Measurements from ENCODE around the gene PASD1.
"Not testable (repeated sequence)": the region's sequence is repeated elsewhere in the genome, so short reads cannot be mapped to it uniquely, and the experiment has no call there.

Gene PASD1

DNA sequence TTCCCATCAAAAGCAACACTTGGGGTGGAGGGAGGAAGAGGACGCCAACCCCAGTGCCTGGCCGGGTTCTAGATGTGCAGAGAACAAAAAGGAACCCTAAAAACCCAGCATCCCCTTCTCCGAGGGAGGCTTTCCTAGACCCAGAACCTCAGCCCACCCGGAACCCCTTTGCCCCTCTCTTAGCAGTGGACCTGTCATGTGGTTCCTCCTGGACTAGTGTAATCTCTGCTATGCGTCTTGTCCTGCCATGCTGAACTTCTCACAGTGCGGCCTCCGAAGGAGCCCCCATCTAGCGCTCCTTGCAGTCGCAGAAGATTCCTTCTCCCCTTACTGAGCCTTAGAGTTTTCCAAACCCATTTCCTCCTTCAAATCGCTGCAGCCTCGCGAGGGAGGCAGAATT lies 130.6 kb downstream of the PASD1 start:
- Histone ChIP-seq H3K9me3 (ENCODE audit: control insufficient read depth, insufficient read depth, low read depth, low read length) (no peaks in the 10 kb centered on the region), H3K4me1 (ENCODE audit: control insufficient read depth, insufficient read depth, low read length) (no peaks in the 10 kb centered on the region), H3K27ac (ENCODE audit: extremely low read depth, low read depth, low read length) (no peak overlapping the region), H3K4me3 (ENCODE audit: low read depth, low read length) (no peak overlapping the region), H3K36me3 (ENCODE audit: control insufficient read depth in 2 of 2, insufficient read depth in 1 of 2, low read length in 2 of 2) (no peaks in the 10 kb centered on the region)
- CTCF ChIA-PET: no interaction called here
- TF ChIP-seq KLF9 (tag by site-specific recombination; IDR thresholded peaks at IDR 0.05; ENCODE audit: low read depth) (no peak), ZNF585B (tag by site-specific recombination; IDR thresholded peaks at IDR 0.05) (no peak), GLI2 (tag by site-specific recombination; IDR thresholded peaks at IDR 0.05; ENCODE audit: borderline replicate concordance, low read depth) (no peak), KLF8 (tag by site-specific recombination; IDR thresholded peaks at IDR 0.05) (no peak), ZNF558 (tag by site-specific recombination; IDR thresholded peaks at IDR 0.05) (no peak)
- POLR2A ChIA-PET: no interaction called here

DNA sequence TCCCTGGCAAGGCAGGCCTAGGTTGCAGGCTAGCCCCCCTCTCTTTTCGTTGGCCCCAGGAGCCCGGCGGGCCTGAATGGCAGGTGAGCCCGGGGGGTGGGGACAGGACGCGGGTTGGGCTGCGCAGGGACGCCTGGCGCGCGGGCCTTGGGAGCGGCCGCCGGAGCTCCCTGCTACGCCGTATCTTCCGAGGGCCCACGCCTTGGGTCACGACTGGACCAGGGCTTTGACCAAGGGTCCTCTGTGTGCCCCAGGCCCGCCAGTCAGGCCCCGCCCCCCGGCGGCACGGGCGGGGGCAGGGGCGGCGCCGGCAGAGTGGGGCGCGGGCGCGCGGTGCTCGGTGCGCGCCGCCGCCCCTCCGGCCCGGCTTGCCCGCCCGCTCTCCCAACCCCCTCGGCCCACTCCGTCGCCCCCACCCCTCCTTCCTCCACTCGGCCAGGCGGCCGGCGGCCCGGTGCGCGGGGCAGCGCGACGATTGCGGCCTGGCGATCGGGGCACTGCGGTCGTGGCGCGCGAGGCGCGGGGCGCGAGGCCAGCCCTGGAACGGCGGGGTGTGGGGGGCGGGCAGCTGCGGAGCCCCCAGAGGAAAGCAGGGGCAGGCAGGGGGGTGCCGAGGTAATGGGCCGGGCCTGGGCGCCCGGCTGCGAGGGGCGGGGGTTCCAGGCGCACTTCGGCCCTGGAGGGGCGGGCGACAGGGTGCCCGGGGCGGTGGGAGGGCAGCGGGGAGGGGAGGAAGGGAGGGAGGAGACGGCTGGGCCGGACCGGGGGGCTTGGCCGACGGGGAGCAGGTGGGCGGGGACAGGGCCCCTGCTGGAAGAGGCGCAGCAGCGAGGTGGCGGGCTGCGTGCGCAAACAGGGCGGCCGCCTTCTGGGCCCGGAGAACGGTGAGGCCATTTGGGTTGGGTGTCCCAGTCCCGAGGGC lies 131.4 kb downstream of the PASD1 start, which contains the start of gene PRRG3:
Gene PRRG3, plus strand, starts transcription at position 798 of the 922 bp plus-strand sequence. CDS start 3,357 bp downstream, outside the sequence.
- no peak within 1 kb of the TSS for H3K27ac ChIP-seq (ENCODE audit: extremely low read depth, low read depth, low read length)
- ChIA-PET POLR2A (no interaction called here), CTCF (interaction anchor here (0.7 kb wide), 1 partner anchor 14 kb away, joined by 4 read pairs; no protein-coding TSS in a partner anchor)
- no peaks in the 10 kb centered on the region for H3K36me3 ChIP-seq (ENCODE audit: control insufficient read depth in 2 of 2, insufficient read depth in 1 of 2, low read length in 2 of 2)
- no peaks in the 10 kb centered on the region for H3K9me3 ChIP-seq (ENCODE audit: control insufficient read depth, insufficient read depth, low read depth, low read length)
- no peaks in the 10 kb centered on the region for H3K4me1 ChIP-seq (ENCODE audit: control insufficient read depth, insufficient read depth, low read length)
- H3K4me3 ChIP-seq (ENCODE audit: low read depth, low read length): no peak within 1 kb of the TSS
- TF ChIP-seq, protein P1, sequence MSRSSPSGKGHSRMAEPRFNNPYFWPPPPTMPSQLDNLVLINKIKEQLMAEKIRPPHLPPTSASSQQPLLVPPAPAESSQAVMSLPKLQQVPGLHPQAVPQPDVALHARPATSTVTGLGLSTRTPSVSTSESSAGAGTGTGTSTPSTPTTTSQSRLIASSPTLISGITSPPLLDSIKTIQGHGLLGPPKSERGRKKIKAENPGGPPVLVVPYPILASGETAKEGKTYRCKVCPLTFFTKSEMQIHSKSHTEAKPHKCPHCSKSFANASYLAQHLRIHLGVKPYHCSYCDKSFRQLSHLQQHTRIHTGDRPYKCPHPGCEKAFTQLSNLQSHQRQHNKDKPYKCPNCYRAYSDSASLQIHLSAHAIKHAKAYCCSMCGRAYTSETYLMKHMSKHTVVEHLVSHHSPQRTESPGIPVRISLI (tag by site-specific recombination; IDR thresholded peaks at IDR 0.05): no peak
- TF ChIP-seq, protein P2, sequence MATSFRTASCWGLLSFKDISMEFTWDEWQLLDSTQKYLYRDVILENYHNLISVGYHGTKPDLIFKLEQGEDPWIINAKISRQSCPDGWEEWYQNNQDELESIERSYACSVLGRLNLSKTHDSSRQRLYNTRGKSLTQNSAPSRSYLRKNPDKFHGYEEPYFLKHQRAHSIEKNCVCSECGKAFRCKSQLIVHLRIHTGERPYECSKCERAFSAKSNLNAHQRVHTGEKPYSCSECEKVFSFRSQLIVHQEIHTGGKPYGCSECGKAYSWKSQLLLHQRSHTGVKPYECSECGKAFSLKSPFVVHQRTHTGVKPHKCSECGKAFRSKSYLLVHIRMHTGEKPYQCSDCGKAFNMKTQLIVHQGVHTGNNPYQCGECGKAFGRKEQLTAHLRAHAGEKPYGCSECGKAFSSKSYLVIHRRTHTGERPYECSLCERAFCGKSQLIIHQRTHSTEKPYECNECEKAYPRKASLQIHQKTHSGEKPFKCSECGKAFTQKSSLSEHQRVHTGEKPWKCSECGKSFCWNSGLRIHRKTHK (tag by site-specific recombination; IDR thresholded peaks at IDR 0.05): no peak
- no peak for TF ChIP-seq ZNF114 (tag by site-specific recombination; IDR thresholded peaks at IDR 0.05)

DNA sequence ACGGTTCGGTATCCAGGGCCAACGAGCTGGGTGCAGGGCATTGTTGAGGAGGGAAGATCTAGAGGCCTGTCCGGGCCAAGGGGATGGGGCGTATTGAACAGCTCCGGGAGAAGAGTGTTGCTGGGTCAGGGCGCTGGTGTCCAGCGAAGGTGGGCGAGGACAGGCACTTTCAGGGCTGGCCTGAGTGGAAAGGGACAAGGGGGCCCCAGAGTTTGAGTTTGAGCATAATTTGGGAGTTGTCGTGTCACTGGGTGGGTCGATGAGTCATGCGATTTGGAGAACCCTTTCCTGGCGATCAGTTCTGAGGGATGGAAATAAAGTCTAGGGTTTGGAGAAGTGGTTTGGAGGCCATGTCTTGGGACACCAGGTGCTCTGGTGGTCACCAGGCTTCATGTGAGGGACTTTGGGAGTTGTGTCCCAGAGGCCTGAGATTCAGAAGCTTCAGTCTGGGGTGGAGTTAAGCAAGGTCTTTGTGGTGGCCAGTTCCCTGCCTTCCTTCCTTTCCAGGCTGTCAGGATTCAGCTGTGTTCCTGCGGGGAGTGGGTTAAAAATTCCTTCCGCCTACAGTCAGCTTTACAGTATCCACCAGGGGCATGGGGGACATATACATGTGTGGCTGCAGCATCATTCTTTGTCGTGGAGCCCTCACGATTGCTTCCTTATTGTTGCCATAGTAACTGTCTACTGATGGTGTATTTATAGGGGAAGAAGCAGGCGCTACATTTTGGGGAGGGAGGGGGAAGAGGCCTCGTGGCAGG lies 132.3 kb downstream of the PASD1 start:
- H3K4me1 ChIP-seq (ENCODE audit: control insufficient read depth, insufficient read depth, low read length): no peaks in the 10 kb centered on the region
- H3K27ac ChIP-seq (ENCODE audit: extremely low read depth, low read depth, low read length): no peak overlapping the region
- ChIA-PET CTCF (interaction anchor here (0.7 kb wide), 1 partner anchor 15 kb away, joined by 4 read pairs; no protein-coding TSS in a partner anchor), POLR2A (no interaction called here)
- H3K4me3 ChIP-seq (ENCODE audit: low read depth, low read length): no peak overlapping the region
- H3K9me3 ChIP-seq (ENCODE audit: control insufficient read depth, insufficient read depth, low read depth, low read length): no peaks in the 10 kb centered on the region
- H3K36me3 ChIP-seq (ENCODE audit: control insufficient read depth in 2 of 2, insufficient read depth in 1 of 2, low read length in 2 of 2): no peaks in the 10 kb centered on the region
- TF ChIP-seq ZNF350 (tag by site-specific recombination; IDR thresholded peaks at IDR 0.05) (no peak), ZNF624 (tag by site-specific recombination; IDR thresholded peaks at IDR 0.05) (no peak), SALL2 (tag by site-specific recombination; IDR thresholded peaks at IDR 0.05; ENCODE audit: borderline replicate concordance) (no peak), GLI4 (tag by site-specific recombination; IDR thresholded peaks at IDR 0.05) (no peak), ZBTB8A (tag by site-specific recombination; IDR thresholded peaks at IDR 0.05) (no peak)
- TF ChIP-seq, protein P3, sequence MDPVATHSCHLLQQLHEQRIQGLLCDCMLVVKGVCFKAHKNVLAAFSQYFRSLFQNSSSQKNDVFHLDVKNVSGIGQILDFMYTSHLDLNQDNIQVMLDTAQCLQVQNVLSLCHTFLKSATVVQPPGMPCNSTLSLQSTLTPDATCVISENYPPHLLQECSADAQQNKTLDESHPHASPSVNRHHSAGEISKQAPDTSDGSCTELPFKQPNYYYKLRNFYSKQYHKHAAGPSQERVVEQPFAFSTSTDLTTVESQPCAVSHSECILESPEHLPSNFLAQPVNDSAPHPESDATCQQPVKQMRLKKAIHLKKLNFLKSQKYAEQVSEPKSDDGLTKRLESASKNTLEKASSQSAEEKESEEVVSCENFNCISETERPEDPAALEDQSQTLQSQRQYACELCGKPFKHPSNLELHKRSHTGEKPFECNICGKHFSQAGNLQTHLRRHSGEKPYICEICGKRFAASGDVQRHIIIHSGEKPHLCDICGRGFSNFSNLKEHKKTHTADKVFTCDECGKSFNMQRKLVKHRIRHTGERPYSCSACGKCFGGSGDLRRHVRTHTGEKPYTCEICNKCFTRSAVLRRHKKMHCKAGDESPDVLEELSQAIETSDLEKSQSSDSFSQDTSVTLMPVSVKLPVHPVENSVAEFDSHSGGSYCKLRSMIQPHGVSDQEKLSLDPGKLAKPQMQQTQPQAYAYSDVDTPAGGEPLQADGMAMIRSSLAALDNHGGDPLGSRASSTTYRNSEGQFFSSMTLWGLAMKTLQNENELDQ (tag by site-specific recombination; IDR thresholded peaks at IDR 0.05; ENCODE audit: low read depth): no peak

DNA sequence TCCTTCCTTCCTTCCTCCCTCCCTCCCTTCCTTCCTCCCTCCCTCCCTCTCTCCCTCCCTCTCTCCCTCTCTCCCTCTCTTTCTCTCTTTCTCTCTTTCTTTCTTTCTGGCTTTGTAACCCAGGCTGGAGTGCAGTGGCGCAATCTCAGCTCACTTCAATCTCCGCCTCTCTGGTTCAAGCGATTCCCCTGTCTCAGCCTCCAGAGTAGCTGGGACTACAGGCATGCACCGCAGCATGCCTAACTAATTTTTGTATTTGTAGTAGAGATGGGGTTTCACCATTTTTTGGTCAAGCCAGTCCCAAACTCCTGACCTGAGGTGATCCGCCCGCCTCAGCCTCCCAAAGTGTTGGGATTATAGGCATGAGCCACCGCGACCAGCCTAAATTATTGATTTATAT lies 133.6 kb downstream of the PASD1 start:
- H3K4me3 ChIP-seq (ENCODE audit: low read depth, low read length); H3K36me3 ChIP-seq (ENCODE audit: control insufficient read depth in 2 of 2, insufficient read depth in 1 of 2, low read length in 2 of 2); POLR2A ChIA-PET; H3K9me3 ChIP-seq (ENCODE audit: control insufficient read depth, insufficient read depth, low read depth, low read length); CTCF ChIA-PET; H3K27ac ChIP-seq (ENCODE audit: extremely low read depth, low read depth, low read length); H3K4me1 ChIP-seq (ENCODE audit: control insufficient read depth, insufficient read depth, low read length): not testable (repeated sequence)

All from HEK293 (cell line).